K562 (cell line): ENCODE data around the gene ALDOC. TPM values are rescaled to one million over a fixed set of nuclear protein-coding genes. Genes with fewer than 3 reads are reported as not detected.

ENCODE experiments used
- ATAC-seq: fragments of 200-7000 bp; cut with Tn5 transposase; 3 replicates; pipeline ENCODE4 v1.9.1; 2020; ENCODE audit warnings: moderate library complexity
- BruUV-seq: library from RNA; stranded (reverse); fragments of 400-500 nt; replicated peaks from 2 replicates; lab custom pipeline; 2021; lab: Mats Ljungman, UMichigan
- CTCF ChIA-PET: fragments of 300-600 bp; formaldehyde crosslinking; extraction: SDS; loops from one replicate; lab custom pipeline; 2021; ENCODE audit warnings: low intra/inter-chr PET ratio; lab: Yijun Ruan, JAX
- POLR2A ChIA-PET: fragments of 300-600, 350-650 bp; sonication (Branson Sonifier 250); formaldehyde crosslinking; extraction: SDS; loops from one replicate; lab custom pipeline; 2021; ENCODE audit warnings: antibody characterized with exemption, inconsistent platforms; lab: Yijun Ruan, JAX
- DNase-seq, 4 experiments: peaks; one replicate each; pipeline versions ENCODE4 v3.0.0 to v3.0.0-alpha.2; 2011 to 2018; ENCODE audit warnings: low spot score in 3 of 4, mixed read lengths in 3 of 4; ENCODE audit errors: extremely low read depth in 1 of 4
- FAIRE-seq: peaks from 2 replicates; lab custom pipeline; 2011; peaks lifted over from hg19 to GRCh38; lab: Jason Lieb, UNC
- H2AFZ ChIP-seq: 2 replicates; pipeline ENCODE4 v1.6.0; 2011; ENCODE audit warnings: low read depth, low read length, control low read depth, inconsistent platforms
- H3K27ac ChIP-seq: fragments of 200-600 bp; 3 replicates; pipeline ENCODE4 v1.8.0; 2011; ENCODE audit warnings: low read depth, mild to moderate bottlenecking, control low read depth, inconsistent platforms, low read length, moderate library complexity, mixed read lengths; ENCODE audit errors: extremely low read depth
- H3K27me3 ChIP-seq, 2 experiments: fragments of 300-600 bp in 1 of 2; 2 replicates in 1 of 2; 3 replicates in 1 of 2; pipeline versions ENCODE4 v1.6.0 to v1.8.0; 2011; ENCODE audit warnings: inconsistent platforms in 2 of 2, low read length in 2 of 2, mild to moderate bottlenecking in 1 of 2, mixed read lengths in 1 of 2, moderate library complexity in 1 of 2; ENCODE audit not compliant: control insufficient read depth in 2 of 2, insufficient read depth in 2 of 2
- H3K36me3 ChIP-seq: fragments of 300-600 bp; 3 replicates; pipeline ENCODE4 v1.8.0; 2011; ENCODE audit warnings: mild to moderate bottlenecking, low read length, inconsistent platforms; ENCODE audit not compliant: control insufficient read depth, insufficient read depth
- H3K4me1 ChIP-seq, 2 experiments: fragments of 200-600 bp in 1 of 2; replicated peaks in 1 of 2; 2 replicates in 1 of 2; 3 replicates in 1 of 2; pipeline versions ENCODE4 v1.5.1 to v1.8.0; 2011; ENCODE audit warnings: inconsistent platforms in 2 of 2, low read length in 2 of 2, mild to moderate bottlenecking in 1 of 2, mixed read lengths in 1 of 2, moderate library complexity in 1 of 2; ENCODE audit not compliant: control insufficient read depth in 2 of 2, insufficient read depth in 2 of 2
- H3K4me2 ChIP-seq: 2 replicates; pipeline ENCODE4 v1.6.1; 2011; ENCODE audit warnings: low read length, control low read depth, inconsistent platforms, mixed read lengths; ENCODE audit not compliant: insufficient read depth
- H3K4me3 ChIP-seq: fragments of 200-600 bp; sonication (generic), shearing (Covaris generic); 2 replicates; pipeline ENCODE4 v1.5.1; 2016; ENCODE audit warnings: control low read depth, inconsistent platforms
- H3K79me2 ChIP-seq: fragments of 200-600 bp; 3 replicates; pipeline ENCODE4 v1.8.0; 2011; ENCODE audit warnings: low read length, inconsistent platforms; ENCODE audit not compliant: control insufficient read depth, insufficient read depth
- H3K9ac ChIP-seq, 2 experiments: 2 replicates each; pipeline versions ENCODE4 v1.6.0 to v1.6.1; 2011; ENCODE audit warnings: low read depth in 2 of 2, low read length in 2 of 2, control low read depth in 1 of 2, inconsistent platforms in 1 of 2, mild to moderate bottlenecking in 1 of 2, mixed read lengths in 1 of 2; ENCODE audit not compliant: insufficient read depth in 1 of 2
- H3K9me1 ChIP-seq: one replicate; pipeline ENCODE4 v1.6.0; 2011; ENCODE audit warnings: inconsistent platforms, mild to moderate bottlenecking, low read length, moderate library complexity; ENCODE audit not compliant: control insufficient read depth, insufficient read depth
- H3K9me3 ChIP-seq: replicated peaks from 2 replicates; pipeline ENCODE4 v1.5.1; 2011; ENCODE audit warnings: low read depth, low read length, inconsistent platforms; ENCODE audit not compliant: control insufficient read depth, insufficient read depth
- H4K20me1 ChIP-seq: replicated peaks from 2 replicates; pipeline ENCODE4 v1.6.1; 2011; ENCODE audit warnings: low read length, inconsistent platforms, mixed read lengths; ENCODE audit not compliant: control insufficient read depth, insufficient read depth
- CHD2 ChIP-seq: IDR thresholded peaks from 2 replicates; pipeline ENCODE4 v1.6.1; 2011; ENCODE audit warnings: low read depth, low read length
- DPF2 ChIP-seq: fragments of 450-650 bp; IDR thresholded peaks from 2 replicates; pipeline ENCODE4 v1.6.1; 2016
- FOXJ3 ChIP-seq: sonication (generic); formaldehyde crosslinking; IDR thresholded peaks from 2 replicates; pipeline ENCODE4 v1.4.0; 2020; ENCODE audit warnings: mild to moderate bottlenecking, missing genetic modification reagents
- HEY1 ChIP-seq: fragments of 250-450 bp; sonication (Bioruptor Pico); IDR thresholded peaks from 2 replicates; pipeline ENCODE4 v1.5.0; 2020; ENCODE audit warnings: mild to moderate bottlenecking, moderate library complexity, borderline replicate concordance
- ILF3 ChIP-seq: fragments of 450-650 bp; IDR thresholded peaks from 2 replicates; pipeline ENCODE4 v1.6.1; 2018; ENCODE audit warnings: antibody characterized with exemption, mild to moderate bottlenecking, moderate library complexity, borderline replicate concordance
- NR3C1 ChIP-seq: sonication (generic); formaldehyde crosslinking; IDR thresholded peaks from 2 replicates; pipeline ENCODE4 v1.8.1; 2022; ENCODE audit warnings: missing genetic modification reagents
- SIN3A ChIP-seq, 2 experiments: fragments of 150-350 bp in 1 of 2; IDR thresholded peaks; 2 replicates each; pipeline ENCODE4 v1.6.1; 2011 to 2016; ENCODE audit warnings: borderline replicate concordance in 2 of 2, low read depth in 2 of 2, low read length in 2 of 2, mild to moderate bottlenecking in 2 of 2, moderate library complexity in 2 of 2; ENCODE audit not compliant: control insufficient read depth in 1 of 2
- SPI1 ChIP-seq: IDR thresholded peaks from 2 replicates; pipeline ENCODE4 v1.6.1; 2011; ENCODE audit warnings: low read depth, low read length, control low read depth, borderline replicate concordance
- SRF ChIP-seq, 2 experiments: fragments of 250-450, 450-650 bp in 1 of 2; sonication (Bioruptor Pico) in 1 of 2; sonication (generic) in 1 of 2; formaldehyde crosslinking; IDR thresholded peaks; 2 replicates each; pipeline versions ENCODE4 v1.5.0 to v1.5.1; 2020 to 2022; ENCODE audit warnings: mild to moderate bottlenecking in 1 of 2, missing genetic modification reagents in 1 of 2
- ZBTB11 ChIP-seq, 3 experiments: fragments of 200-800 bp in 1 of 3; fragments of 250-450 bp in 1 of 3; fragments of 450-650 bp in 1 of 3; sonication (Bioruptor Pico) in 1 of 3; sonication (Bioruptor generic) in 1 of 3; formaldehyde crosslinking in 1 of 3; IDR thresholded peaks; 2 replicates each; pipeline versions ENCODE4 v1.6.1 to v1.8.0; 2016 to 2022; ENCODE audit warnings: mild to moderate bottlenecking in 2 of 3, missing genetic modification characterization in 2 of 3, missing compliant biosample characterization in 1 of 3, moderate library complexity in 1 of 3
- ZKSCAN3 ChIP-seq: fragments of 250-450 bp; sonication (Bioruptor Pico); IDR thresholded peaks from 2 replicates; pipeline ENCODE4 v1.4.0; 2020
- ZNF551 ChIP-seq: fragments of 250-450 bp; sonication (Bioruptor Pico); IDR thresholded peaks from 2 replicates; pipeline ENCODE4 v1.5.0; 2021; ENCODE audit warnings: mild to moderate bottlenecking, moderate library complexity
- WGBS: fragments of 100-300 bp; shearing (Covaris generic); methylation state at CpG from one replicate; pipeline ENCODE4 v1.1.6; 2016; ENCODE audit warnings: low coverage, mixed read lengths; ENCODE audit not compliant: insufficient coverage; ENCODE audit errors: missing lambda C conversion rate; 5-methylcytosine and 5-hydroxymethylcytosine counted together
- in situ Hi-C: fragments of 300-500 bp; cut with MboI; formaldehyde crosslinking; loops from 4 replicates; pipeline ENCODE4 v1.15.0; 2018; ENCODE audit warnings: inconsistent platforms, mixed read lengths
- intact Hi-C: fragments of 100-400 bp; cut with micrococcal nuclease; formaldehyde crosslinking; loops from 2 replicates; pipeline ENCODE4 v1.14.2; 2022
- polyA plus RNA-seq, 8 experiments: library from polyadenylated mRNA; depleted of rRNA in 4 of 8; stranded (reverse) in 5 of 8; unstranded in 3 of 8; fragments of >200 nt; fragmentation: Nextera tagmentation in 2 of 8; fragmentation: Illumina TruSeq in 1 of 8; extraction: Ambion mirVana in 2 of 8; extraction: Trizol in 1 of 8; gene quantifications; 2 replicates each; pipeline versions ENCODE4 v1.2.1 to v1.2.3, GENCODE V29; 2011 to 2014; ENCODE audit warnings: inconsistent platforms in 1 of 8, missing spikeins in 1 of 8
- total RNA-seq, 7 experiments: library from RNA; depleted of rRNA in 6 of 7; stranded (reverse); fragments of >200 nt in 6 of 7; fragmentation: Illumina TruSeq in 2 of 7; extraction: Trizol in 2 of 7; gene quantifications; 2 replicates each; pipeline versions ENCODE4 v1.2.1 to v1.2.3, GENCODE V29; 2011 to 2021; ENCODE audit warnings: low replicate concordance in 1 of 7
- TF ChIP-seq, protein P1 (sequence below): sonication (generic); formaldehyde crosslinking; IDR thresholded peaks from 2 replicates; pipeline ENCODE4 v1.9.0; 2022; ENCODE audit warnings: mild to moderate bottlenecking, missing genetic modification reagents

The ALDOC gene
- total and polyA plus RNA-seq, 9 of the 15 experiments (the other 6 are each of a cell fraction or from before 2014, with no cell fraction given): 43.2 to 263 (median 99.2) TPM

DNA sequence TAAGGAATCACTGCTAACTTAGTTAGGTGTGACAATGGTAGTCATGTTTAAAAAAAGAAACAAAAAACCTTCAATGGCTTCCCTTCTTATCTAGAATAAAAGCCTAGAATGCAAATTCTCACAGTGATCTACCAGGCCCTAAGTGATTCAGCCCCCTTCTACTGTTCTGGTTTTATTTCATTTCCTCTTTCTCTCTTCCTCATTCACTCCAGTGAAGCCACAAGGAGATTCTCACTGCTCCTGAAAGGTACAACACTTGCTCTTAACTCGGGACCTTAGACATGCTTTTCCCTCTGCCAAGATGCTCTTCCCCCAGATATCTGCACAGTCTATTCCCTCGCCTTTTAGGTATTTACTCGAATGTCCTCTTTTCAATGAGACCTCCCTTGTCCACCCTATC, 9.1 kb downstream of the ALDOC start:
- FAIRE-seq (no peak), DNase-seq (no peak), ATAC-seq (no peak)
- Histone ChIP-seq H3K9me1 (no peaks in the 10 kb centered on the region), H3K27ac (no peak overlapping the region; the same call in 2 of the 3 replicates), H2AFZ (no peak overlapping the region), H3K79me2 (peaks cover 84% of the 10 kb centered on the region), H3K9me3 (no peaks in the 10 kb centered on the region), H3K9ac (no peak overlapping the region), H3K4me1 (peaks cover 12 to 13% of the 10 kb centered on the region in 2 experiments; a peak in 4 of 5 replicates), H3K36me3 (peaks cover 57% of the 10 kb centered on the region), H4K20me1 (no peaks in the 10 kb centered on the region), H3K27me3 (no peaks in the 10 kb centered on the region), H3K4me2 (peak overlapping the region; percentile 34), H3K4me3 (no peak overlapping the region)
- ChIA-PET CTCF (no interaction called here), POLR2A (interaction anchor here (0.6 kb wide), 1 partner anchor 157 kb away, joined by 3 read pairs; no protein-coding TSS in a partner anchor)
- intact Hi-C loops: no loop called here
- 70% methylated on average over 3 of the region's 3 CpGs for WGBS
- in situ Hi-C loops: no loop called here
- TF ChIP-seq SPI1 (peak; percentile 81; the same call in 1 of the 2 replicates), ZKSCAN3 (CRISPR knock-in tag) (no peak)
- BruUV-seq: TSS peak; percentile 6

DNA sequence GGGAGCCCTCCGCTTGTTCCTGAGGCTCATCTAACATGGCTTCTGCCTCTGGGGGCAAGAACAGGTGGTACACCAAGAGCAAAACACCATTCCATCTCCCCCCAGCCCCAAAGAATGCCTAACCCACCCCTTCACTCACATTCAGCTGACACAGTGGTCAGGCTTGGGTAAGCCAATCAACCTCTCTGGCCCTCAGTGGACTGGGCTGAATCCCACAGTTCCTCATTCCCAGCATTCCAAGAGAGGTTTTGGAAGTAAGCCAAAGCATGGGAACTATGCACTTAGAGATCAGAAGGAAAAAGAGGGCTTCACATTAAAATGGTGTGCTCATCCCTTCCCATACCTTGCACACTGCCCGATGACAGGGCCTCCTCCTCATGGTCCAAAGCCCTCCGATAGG, 13.2 kb downstream of the ALDOC start:
- Histone ChIP-seq H3K4me3 (no peak overlapping the region), H3K4me1 (peaks cover 0 to 1% of the 10 kb centered on the region in 2 experiments; a peak in 2 of 5 replicates), H3K79me2 (peaks cover 50% of the 10 kb centered on the region), H3K4me2 (no peak overlapping the region), H3K27ac (no peak overlapping the region), H3K9me1 (no peaks in the 10 kb centered on the region), H3K9ac (no peak overlapping the region), H2AFZ (no peak overlapping the region), H3K36me3 (peaks cover 77% of the 10 kb centered on the region), H3K9me3 (no peaks in the 10 kb centered on the region), H3K27me3 (no peaks in the 10 kb centered on the region), H4K20me1 (no peaks in the 10 kb centered on the region)
- in situ Hi-C loops (no loop called here), intact Hi-C loops (no loop called here)
- DNase-seq (no peak), ATAC-seq (no peak), FAIRE-seq (no peak)
- WGBS: 97% methylated on average over 3 of the region's 3 CpGs
- POLR2A ChIA-PET: interaction anchor here (1.5 kb wide), 1 partner anchor 9 kb away, joined by 6 read pairs; no protein-coding TSS in a partner anchor
- BruUV-seq: no TSS peak
- CTCF ChIA-PET: no interaction called here
- TF ChIP-seq ZNF551 (CRISPR knock-in tag): no peak
- TF ChIP-seq SIN3A (IDR thresholded peaks at IDR 0.05; ENCODE audit: borderline replicate concordance in 2 of 2, control insufficient read depth in 1 of 2, low read depth in 2 of 2, low read length in 2 of 2): no peak
- TF ChIP-seq ILF3: no peak
- no peak for TF ChIP-seq DPF2
- TF ChIP-seq CHD2: no peak
- TF ChIP-seq FOXJ3 (CRISPR knock-in tag): no peak
- TF ChIP-seq, protein P1, sequence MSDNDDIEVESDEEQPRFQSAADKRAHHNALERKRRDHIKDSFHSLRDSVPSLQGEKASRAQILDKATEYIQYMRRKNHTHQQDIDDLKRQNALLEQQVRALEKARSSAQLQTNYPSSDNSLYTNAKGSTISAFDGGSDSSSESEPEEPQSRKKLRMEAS (CRISPR knock-in tag): no peak
- no peak for TF ChIP-seq NR3C1 (CRISPR knock-in tag)
- TF ChIP-seq SRF (CRISPR knock-in tag; IDR thresholded peaks at IDR 0.05): no peak
- TF ChIP-seq HEY1 (CRISPR knock-in tag): no peak
- TF ChIP-seq ZBTB11 (CRISPR knock-in tag; IDR thresholded peaks at IDR 0.05): no peak
